Measurements from ENCODE around the gene MAML3. TPM values are rescaled to one million over a fixed set of nuclear protein-coding genes. Genes with fewer than 3 reads are reported as not detected.

MAML3 gene
- total RNA-seq, 1 donor from 2014 or later, result 24.8 TPM

- peaks cover 52% of the 10 kb centered on the region for H3K4me1 Mint-ChIP-seq
- peak overlapping the region; percentile 86 for H3K27ac Mint-ChIP-seq
- no peaks in the 10 kb centered on the region for H3K9me3 Mint-ChIP-seq
- no peak for DNase-seq (ENCODE audit: low spot score in 2 of 2, unreplicated experiment in 2 of 2)
- no peak for TF ChIP-seq CTCF (IDR thresholded peaks at IDR 0.05; ENCODE audit: unreplicated experiment)
- no peaks in the 10 kb centered on the region for H3K27me3 Mint-ChIP-seq (ENCODE audit: low read depth)
- no peaks in the 10 kb centered on the region for H3K36me3 Mint-ChIP-seq
- H3K4me3 Mint-ChIP-seq, result no peak overlapping the region
These were observed 413.9 kb downstream of the MAML3 start for GRCh38 chr4:139740121-139740520.

GRCh38 chr4:139738846-139739613 is 415.0 kb downstream of the MAML3 start:
- H3K4me1 Mint-ChIP-seq, result peaks cover 54% of the 10 kb centered on the region
- no peak for TF ChIP-seq CTCF (IDR thresholded peaks at IDR 0.05; ENCODE audit: unreplicated experiment)
- DNase-seq (ENCODE audit: low spot score in 2 of 2, unreplicated experiment in 2 of 2), result no peak
- no peaks in the 10 kb centered on the region for H3K9me3 Mint-ChIP-seq
- no peak overlapping the region for H3K4me3 Mint-ChIP-seq
- H3K36me3 Mint-ChIP-seq, result no peaks in the 10 kb centered on the region
- peak overlapping the region; percentile 40 for H3K27ac Mint-ChIP-seq
- no peaks in the 10 kb centered on the region for H3K27me3 Mint-ChIP-seq (ENCODE audit: low read depth)

GRCh38 chr4:139736661-139737060 is 417.3 kb downstream of the MAML3 start:
- Mint-ChIP-seq H3K27me3 (ENCODE audit: low read depth) (no peaks in the 10 kb centered on the region), H3K4me1 (peaks cover 48% of the 10 kb centered on the region), H3K27ac (no peak overlapping the region), H3K9me3 (no peaks in the 10 kb centered on the region), H3K36me3 (no peaks in the 10 kb centered on the region), H3K4me3 (no peak overlapping the region)
- no peak for DNase-seq (ENCODE audit: low spot score in 2 of 2, unreplicated experiment in 2 of 2)
- TF ChIP-seq CTCF (IDR thresholded peaks at IDR 0.05; ENCODE audit: unreplicated experiment), result no peak

- Mint-ChIP-seq H3K9me3 (no peaks in the 10 kb centered on the region), H3K4me1 (peaks cover 48% of the 10 kb centered on the region), H3K4me3 (peak overlapping the region; percentile 64), H3K27me3 (ENCODE audit: low read depth) (no peaks in the 10 kb centered on the region), H3K36me3 (no peaks in the 10 kb centered on the region), H3K27ac (peak overlapping the region; percentile 80)
- DNase-seq (ENCODE audit: low spot score in 2 of 2, unreplicated experiment in 2 of 2), result no peak
- TF ChIP-seq CTCF (IDR thresholded peaks at IDR 0.05; ENCODE audit: unreplicated experiment), result no peak
These were observed 417.7 kb downstream of the MAML3 start for GRCh38 chr4:139736274-139736660.

- no peak for TF ChIP-seq CTCF (IDR thresholded peaks at IDR 0.05; ENCODE audit: unreplicated experiment)
- H3K36me3 Mint-ChIP-seq, result no peaks in the 10 kb centered on the region
- H3K27me3 Mint-ChIP-seq (ENCODE audit: low read depth), result no peaks in the 10 kb centered on the region
- H3K9me3 Mint-ChIP-seq, result no peaks in the 10 kb centered on the region
- peak; percentile 45 to 71 for DNase-seq (ENCODE audit: low spot score in 2 of 2, unreplicated experiment in 2 of 2)
- peaks cover 42% of the 10 kb centered on the region for H3K4me1 Mint-ChIP-seq
- peak overlapping the region; percentile 80 for H3K27ac Mint-ChIP-seq
- H3K4me3 Mint-ChIP-seq, result peak overlapping the region; percentile 64
These were observed 418.4 kb downstream of the MAML3 start for GRCh38 chr4:139735381-139736273.

All from mesothelial cell of epicardium (in vitro differentiated cells).